Fibroblast of skin of right quadriceps (primary cell): Measurements from ENCODE around the gene BCR.

Experiments used
- DNase-seq: peaks from one replicate; pipeline ENCODE4 v3.0.0-alpha.2; 2013

Gene BCR

DNA sequence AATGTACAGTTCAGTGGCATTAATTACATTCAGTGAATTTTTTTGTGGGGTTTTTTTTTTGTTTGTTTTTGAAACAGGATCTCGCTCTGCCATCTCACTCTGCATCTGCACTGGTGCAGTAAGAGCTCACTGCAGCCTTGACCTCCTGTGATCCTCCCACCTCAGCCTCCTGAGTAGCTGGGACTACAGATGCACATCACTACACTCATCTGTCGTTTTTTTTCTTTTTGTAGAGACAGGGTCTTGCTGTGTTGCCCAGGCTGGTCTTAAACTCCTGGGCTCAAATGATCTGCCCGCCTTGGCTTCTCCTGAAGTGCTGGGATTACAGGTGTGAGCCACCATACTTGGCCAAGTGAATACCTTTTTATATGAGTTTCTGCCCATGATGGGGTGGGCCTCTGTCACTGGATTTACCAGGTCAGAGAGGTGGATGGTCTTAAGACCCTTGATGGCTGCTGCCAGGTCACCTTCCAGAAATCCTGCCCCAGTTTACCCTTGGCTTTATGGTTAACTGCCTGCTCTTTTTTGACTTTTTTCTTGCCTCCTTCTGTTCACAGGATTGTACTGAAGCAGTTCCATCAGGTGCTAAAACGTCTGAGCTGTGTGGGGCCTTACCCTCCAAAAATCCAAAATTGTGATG is 22.6 kb downstream of the BCR start:
- DNase-seq: no peak

DNA sequence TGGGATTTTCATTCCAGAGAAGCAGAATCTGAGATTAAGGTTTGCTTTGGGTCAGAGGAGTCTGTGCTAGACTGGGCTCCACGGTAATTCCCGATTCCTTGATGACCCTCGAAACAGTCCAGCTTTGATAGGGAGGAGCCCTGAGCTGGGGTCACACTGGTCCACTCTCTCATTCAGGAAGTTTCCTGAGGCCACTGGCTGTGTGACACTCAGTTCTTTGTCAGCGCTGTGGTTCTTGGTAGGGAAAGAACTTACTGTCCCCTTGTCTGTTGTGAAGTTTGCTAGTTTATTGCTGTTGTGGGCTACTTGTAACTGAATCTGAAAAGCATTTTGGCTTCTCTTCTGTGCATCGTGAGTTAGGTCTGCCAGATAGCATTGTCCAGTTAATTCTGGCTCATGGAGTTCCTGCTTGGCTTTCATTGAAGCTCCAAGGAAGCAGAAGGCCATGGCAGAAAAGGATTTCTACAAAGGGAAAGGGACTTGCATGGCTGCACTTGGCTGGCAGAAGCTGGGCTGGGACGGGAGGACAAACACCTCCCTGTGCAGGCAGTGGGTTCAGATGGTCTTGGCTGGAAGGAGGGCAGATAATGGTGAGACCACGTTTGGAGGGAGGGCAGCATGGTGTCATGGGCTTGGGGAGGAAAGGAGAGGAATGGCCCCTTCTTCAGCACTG is 23.3 kb downstream of the BCR start:
- DNase-seq: no peak

DNA sequence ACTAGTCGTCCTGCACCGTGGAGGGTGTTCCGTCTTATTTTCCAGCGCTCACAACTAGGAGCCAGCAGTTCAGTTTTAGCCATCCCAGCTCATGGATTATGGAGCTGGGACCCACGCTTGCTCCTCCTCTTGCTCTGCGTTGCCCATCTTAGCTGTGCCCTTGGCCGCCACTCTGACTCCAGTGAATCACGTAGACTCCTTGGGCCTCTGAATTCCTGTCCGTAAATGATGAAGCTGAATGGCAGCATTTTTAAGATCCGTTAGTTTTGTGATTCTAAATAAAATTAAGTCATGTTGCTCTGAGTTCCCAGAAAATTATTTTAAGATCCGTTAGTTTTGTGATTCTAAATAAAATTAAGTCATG is 23.8 kb downstream of the BCR start:
- DNase-seq: no peak

- DNase-seq: no peak
Observed at GRCh38 chr22:23204541-23205157, 24.3 kb downstream of the BCR start.

- no peak for DNase-seq
Observed at GRCh38 chr22:23205339-23206049, 25.2 kb downstream of the BCR start.

DNA sequence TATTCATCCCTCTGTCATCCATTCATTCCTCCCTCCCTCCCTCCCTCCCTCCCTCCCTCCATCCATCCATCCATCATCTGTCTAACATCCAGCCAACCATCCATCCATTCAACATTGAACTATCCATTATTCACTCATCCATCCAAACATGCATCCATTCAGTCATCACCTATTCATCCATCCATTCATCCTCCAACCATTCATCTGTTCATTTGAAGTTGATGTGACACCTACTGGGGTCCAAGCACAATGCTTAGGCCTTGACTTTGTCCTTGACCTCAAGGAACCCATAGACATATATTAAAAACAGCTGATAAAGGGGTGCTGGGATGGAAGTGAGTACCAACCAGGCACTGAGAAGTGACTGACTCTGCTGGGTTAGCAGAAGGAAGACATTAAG is 26.6 kb downstream of the BCR start:
- no peak for DNase-seq

- DNase-seq: no peak
Observed at GRCh38 chr22:23207729-23208393, 27.6 kb downstream of the BCR start.

GRCh38 chr22:23210428-23211170 is 30.3 kb downstream of the BCR start:
- DNase-seq: no peak

- no peak for DNase-seq
Observed at GRCh38 chr22:23211622-23212021, 31.3 kb downstream of the BCR start.

- no peak for DNase-seq
Observed at GRCh38 chr22:23212061-23213021, 32.0 kb downstream of the BCR start.

DNA sequence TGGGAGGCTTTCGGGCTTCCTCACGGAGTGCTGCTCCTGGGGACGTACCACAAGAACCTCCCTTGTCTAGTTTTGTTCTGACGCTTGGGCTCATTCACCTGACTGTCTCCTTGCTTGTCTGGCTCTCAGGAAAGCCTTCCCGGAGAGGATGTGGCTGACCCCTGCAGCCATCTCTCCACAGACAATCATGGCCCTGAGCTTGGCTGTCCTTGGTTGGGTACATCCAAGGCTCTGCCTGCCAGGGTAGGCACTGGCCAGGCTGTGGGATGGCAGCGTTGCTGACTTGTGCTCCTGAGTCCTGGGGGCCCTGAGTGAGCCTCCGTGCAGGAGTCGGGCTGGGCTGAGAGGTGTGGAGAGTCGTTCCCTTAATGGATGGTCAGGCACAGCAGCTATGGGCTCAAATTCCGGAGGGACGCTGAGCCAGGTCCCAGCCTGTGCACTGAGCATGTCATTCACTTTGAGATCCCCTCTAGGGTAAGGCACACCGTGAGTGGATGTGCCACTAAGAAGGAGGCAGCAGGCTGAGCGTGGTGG is 32.8 kb downstream of the BCR start:
- DNase-seq: no peak

DNA sequence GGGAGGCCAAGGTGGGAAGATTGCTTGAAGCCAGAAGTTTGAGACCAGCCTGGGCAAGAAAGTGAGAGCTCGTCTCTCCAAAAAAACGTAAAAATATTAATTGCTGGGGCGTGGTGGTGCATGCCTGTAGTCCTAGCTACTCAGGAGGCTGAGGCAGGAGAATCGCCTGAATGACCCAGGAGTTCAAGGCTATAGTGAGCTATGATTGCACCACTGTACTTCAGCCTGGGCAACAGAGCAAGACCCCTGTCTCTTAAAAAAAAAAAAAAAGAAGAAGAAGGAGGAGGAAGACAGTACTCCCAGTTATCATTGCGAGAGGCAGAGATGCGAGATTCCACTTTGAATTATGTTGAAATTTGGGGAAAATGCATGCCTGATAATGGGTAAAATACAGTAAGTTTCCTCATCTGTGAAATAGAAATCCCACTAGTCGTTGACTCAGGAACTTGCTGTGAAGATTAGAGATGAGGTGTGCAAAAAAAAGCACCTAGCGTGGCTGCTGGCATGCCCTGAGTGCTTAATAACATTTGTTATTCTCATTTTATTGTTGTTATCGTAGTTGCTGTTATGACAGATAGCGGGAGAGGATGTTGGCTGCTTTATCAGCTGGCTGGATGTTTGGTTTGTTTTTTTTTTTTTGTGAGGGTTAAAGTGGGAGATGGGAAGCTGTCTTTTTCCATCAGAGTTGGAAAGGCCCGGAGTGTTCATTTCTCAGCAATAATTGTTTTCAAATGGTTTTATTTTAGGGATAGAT is 33.4 kb downstream of the BCR start:
- DNase-seq: no peak

GRCh38 chr22:23214398-23214797 is 34.1 kb downstream of the BCR start:
- DNase-seq: no peak

- peak; percentile 72 for DNase-seq
Observed at GRCh38 chr22:23215294-23216241, 35.3 kb downstream of the BCR start.

DNA sequence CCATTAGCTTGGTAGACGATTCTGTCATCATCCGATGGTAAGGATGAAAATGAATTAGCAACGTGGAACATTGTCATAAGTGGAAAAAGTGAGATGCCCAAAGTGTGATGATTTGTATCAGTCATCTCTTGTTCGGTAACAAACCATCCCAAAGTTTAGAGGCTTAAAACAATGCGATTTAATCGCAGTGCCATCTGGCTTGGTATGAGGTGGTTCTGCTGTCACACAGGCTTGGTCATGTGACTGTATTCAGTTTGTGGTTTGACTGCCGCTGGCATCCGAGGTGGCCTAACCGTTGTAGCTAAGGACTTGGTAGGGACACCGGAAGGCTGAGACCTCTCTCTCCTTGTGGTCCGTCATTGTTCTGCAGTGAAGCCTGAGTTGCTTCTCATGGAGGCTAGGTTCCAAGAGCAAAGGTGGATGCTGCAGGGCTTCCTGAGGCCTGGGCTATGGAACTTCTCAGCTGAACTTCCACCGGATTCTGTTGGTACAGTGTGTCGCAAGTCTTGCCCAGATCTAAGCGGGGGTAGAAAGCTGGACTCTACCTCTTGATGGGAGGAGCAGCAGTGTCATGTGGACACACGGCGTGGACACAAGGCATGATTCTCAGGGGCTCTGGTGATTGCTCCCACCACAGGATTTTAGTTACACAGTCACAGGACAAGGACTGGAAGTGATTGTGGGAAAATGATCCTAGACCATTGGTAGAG is 36.3 kb downstream of the BCR start:
- DNase-seq: no peak

GRCh38 chr22:23217171-23218052 is 37.1 kb downstream of the BCR start:
- DNase-seq: no peak
